ENCODE measurements around the gene TSEN15.

TSEN15 gene

DNA sequence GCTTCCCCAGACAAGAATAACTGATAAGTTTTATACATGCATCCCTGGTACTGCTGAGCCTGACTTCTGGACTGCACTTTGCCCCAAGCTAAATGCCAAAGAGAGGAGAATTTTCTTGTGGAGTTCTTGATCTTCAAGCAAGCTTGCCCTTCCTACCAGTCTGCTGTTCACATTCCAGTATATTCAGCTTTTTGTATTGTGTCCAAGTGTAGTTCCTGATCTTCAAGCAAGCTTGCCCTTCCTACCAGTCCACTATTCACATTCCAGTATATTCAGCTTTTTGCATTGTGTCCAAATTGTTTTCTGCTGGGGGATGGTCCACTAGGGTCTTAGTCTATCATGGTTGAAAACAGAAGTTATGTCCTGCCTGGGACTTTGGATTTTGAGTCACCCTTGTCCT, 894 bp upstream of the TSEN15 start:
- Histone ChIP-seq H2AK5ac (ENCODE audit: low read length) (peak overlapping the region; percentile 77), H4K5ac (ENCODE audit: low read length) (no peak overlapping the region), H3K9ac (ENCODE audit: low read length) (peak overlapping the region; percentile 88), H3K79me2 (ENCODE audit: control insufficient read depth, insufficient read depth, low read length) (peaks cover 2% of the 10 kb centered on the region), H2BK120ac (ENCODE audit: low read depth, low read length) (peak overlapping the region; percentile 93), H2BK15ac (replicated peaks; ENCODE audit: low read depth) (peak overlapping the region; percentile 23), H2BK5ac (ENCODE audit: low read length) (peak overlapping the region; percentile 18), H3K23ac (ENCODE audit: low read length) (no peak overlapping the region), H3K4me3 (ENCODE audit: low read length) (no peak overlapping the region), H3K4me1 (ENCODE audit: control insufficient read depth, low read depth, low read length) (peaks cover 8% of the 10 kb centered on the region), H3K36me3 (ENCODE audit: control insufficient read depth, insufficient read depth, low read length) (no peaks in the 10 kb centered on the region), H3K27me3 (ENCODE audit: insufficient read depth, low read length, poor library complexity) (no peaks in the 10 kb centered on the region), H3K56ac (ENCODE audit: low read length) (peak overlapping the region; percentile 94), H3K4ac (ENCODE audit: low read depth, low read length) (peak overlapping the region; percentile 95), H3K27ac (ENCODE audit: low read depth, low read length) (peak overlapping the region; percentile 94), H4K8ac (ENCODE audit: low read depth, low read length) (peak overlapping the region; percentile 3), H3K4me2 (ENCODE audit: low read length) (no peak overlapping the region), H3K79me1 (ENCODE audit: low read length) (no peaks in the 10 kb centered on the region), H3K18ac (ENCODE audit: low read length) (peak overlapping the region; percentile 53)
- peak; percentile 12 for DNase-seq

DNA sequence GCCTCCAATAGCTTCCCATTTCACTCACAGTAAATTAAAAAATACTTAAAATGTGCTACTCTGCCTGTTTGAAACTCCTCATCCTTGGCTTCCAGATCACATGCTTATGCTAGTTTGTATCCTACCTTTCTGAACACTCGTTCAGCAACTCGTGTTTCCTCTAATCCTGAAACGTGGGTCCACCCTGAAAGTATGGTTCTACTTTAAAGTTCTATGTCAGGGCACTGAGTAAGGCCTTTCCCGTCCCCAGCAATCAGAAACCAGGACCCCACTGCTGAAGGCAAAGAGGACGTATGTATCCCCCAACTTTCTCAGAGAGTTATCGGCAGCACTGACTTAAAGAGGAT, 419 bp upstream of the TSEN15 start:
- peak overlapping the region; percentile 94 for H3K27ac ChIP-seq (ENCODE audit: low read depth, low read length)
- DNase-seq, result no peak
- peak overlapping the region; percentile 93 for H2BK120ac ChIP-seq (ENCODE audit: low read depth, low read length)
- H3K27me3 ChIP-seq (ENCODE audit: insufficient read depth, low read length, poor library complexity), result no peaks in the 10 kb centered on the region
- H3K4me1 ChIP-seq (ENCODE audit: control insufficient read depth, low read depth, low read length), result peaks cover 8% of the 10 kb centered on the region
- WGBS (ENCODE audit: extremely low coverage, insufficient coverage, low lambda C conversion rate), result no CpG with 5 or more reads among the region's 6 CpGs
- peak overlapping the region; percentile 70 for H2BK5ac ChIP-seq (ENCODE audit: low read length)
- peak overlapping the region; percentile 94 for H3K56ac ChIP-seq (ENCODE audit: low read length)
- H2AK5ac ChIP-seq (ENCODE audit: low read length), result peak overlapping the region; percentile 77
- peaks cover 2% of the 10 kb centered on the region for H3K79me2 ChIP-seq (ENCODE audit: control insufficient read depth, insufficient read depth, low read length)
- peak overlapping the region; percentile 88 for H3K9ac ChIP-seq (ENCODE audit: low read length)
- peak overlapping the region; percentile 69 for H3K4me3 ChIP-seq (ENCODE audit: low read length)
- H4K5ac ChIP-seq (ENCODE audit: low read length), result peak overlapping the region; percentile 54
- H3K4me2 ChIP-seq (ENCODE audit: low read length), result peak overlapping the region; percentile 81
- H3K36me3 ChIP-seq (ENCODE audit: control insufficient read depth, insufficient read depth, low read length), result no peaks in the 10 kb centered on the region
- H3K23ac ChIP-seq (ENCODE audit: low read length), result no peak overlapping the region
- H4K8ac ChIP-seq (ENCODE audit: low read depth, low read length), result peak overlapping the region; percentile 3
- no peaks in the 10 kb centered on the region for H3K79me1 ChIP-seq (ENCODE audit: low read length)
- peak overlapping the region; percentile 95 for H3K4ac ChIP-seq (ENCODE audit: low read depth, low read length)
- peak overlapping the region; percentile 53 for H3K18ac ChIP-seq (ENCODE audit: low read length)
- peak overlapping the region; percentile 98 for H2BK15ac ChIP-seq (replicated peaks; ENCODE audit: low read depth)

DNA sequence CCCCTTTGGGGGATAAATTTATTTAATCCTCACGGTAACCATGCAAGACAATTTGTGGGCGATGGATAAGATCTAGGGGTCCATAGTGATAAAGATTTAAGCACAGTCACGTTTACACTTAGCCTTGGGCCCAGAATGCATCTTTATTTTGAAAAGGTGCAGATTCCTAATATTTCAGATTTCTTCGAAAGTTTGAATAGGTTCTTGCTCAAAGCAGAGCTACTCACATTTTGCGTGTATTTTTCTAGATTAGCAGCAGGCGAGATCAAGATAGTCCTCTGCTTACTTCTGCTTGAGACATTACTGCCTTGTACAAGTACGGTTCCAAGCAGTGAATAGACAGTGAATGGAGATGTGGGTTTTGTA, 647 bp downstream of the TSEN15 start:
- Histone ChIP-seq H3K27ac (ENCODE audit: low read depth, low read length) (peak overlapping the region; percentile 94), H2AK5ac (ENCODE audit: low read length) (no peak overlapping the region), H3K23ac (ENCODE audit: low read length) (no peak overlapping the region), H4K8ac (ENCODE audit: low read depth, low read length) (peak overlapping the region; percentile 65), H4K5ac (ENCODE audit: low read length) (no peak overlapping the region), H3K4me2 (ENCODE audit: low read length) (peak overlapping the region; percentile 81), H2BK120ac (ENCODE audit: low read depth, low read length) (no peak overlapping the region), H3K56ac (ENCODE audit: low read length) (peak overlapping the region; percentile 83), H3K4ac (ENCODE audit: low read depth, low read length) (no peak overlapping the region), H3K4me1 (ENCODE audit: control insufficient read depth, low read depth, low read length) (peaks cover 6% of the 10 kb centered on the region), H2BK5ac (ENCODE audit: low read length) (no peak overlapping the region), H3K27me3 (ENCODE audit: insufficient read depth, low read length, poor library complexity) (no peaks in the 10 kb centered on the region), H3K79me2 (ENCODE audit: control insufficient read depth, insufficient read depth, low read length) (peaks cover 2% of the 10 kb centered on the region), H3K79me1 (ENCODE audit: low read length) (no peaks in the 10 kb centered on the region), H3K36me3 (ENCODE audit: control insufficient read depth, insufficient read depth, low read length) (no peaks in the 10 kb centered on the region), H2BK15ac (replicated peaks; ENCODE audit: low read depth) (no peak overlapping the region), H3K9ac (ENCODE audit: low read length) (peak overlapping the region; percentile 88), H3K4me3 (ENCODE audit: low read length) (peak overlapping the region; percentile 42), H3K18ac (ENCODE audit: low read length) (peak overlapping the region; percentile 53)
- no CpG with 5 or more reads among the region's 7 CpGs for WGBS (ENCODE audit: extremely low coverage, insufficient coverage, low lambda C conversion rate)
- no peak for DNase-seq

DNA sequence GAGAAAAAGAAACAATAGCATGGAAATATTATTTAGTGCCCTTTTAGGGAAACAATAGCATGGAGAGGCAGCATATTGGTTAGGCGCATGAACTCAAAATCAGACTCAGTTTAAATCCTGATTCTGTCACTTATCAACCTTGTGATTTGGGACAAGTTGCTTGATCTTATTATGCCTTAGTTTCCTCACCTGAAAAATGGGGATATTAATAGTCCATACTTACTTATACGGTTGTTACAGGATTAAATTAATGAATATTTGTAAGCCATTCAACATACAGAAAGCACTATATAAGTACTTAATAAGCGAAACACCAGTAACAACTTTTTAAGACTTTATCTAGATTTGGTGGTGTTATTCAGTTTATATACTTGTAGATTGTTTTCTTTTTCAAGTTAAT, 1.2 kb downstream of the TSEN15 start:
- H2BK15ac ChIP-seq (replicated peaks; ENCODE audit: low read depth), result no peak overlapping the region
- no peak overlapping the region for H2BK5ac ChIP-seq (ENCODE audit: low read length)
- H3K4me1 ChIP-seq (ENCODE audit: control insufficient read depth, low read depth, low read length), result peaks cover 6% of the 10 kb centered on the region
- no peak for DNase-seq
- no peak overlapping the region for H2AK5ac ChIP-seq (ENCODE audit: low read length)
- peak overlapping the region; percentile 18 for H3K9ac ChIP-seq (ENCODE audit: low read length)
- no peak overlapping the region for H4K8ac ChIP-seq (ENCODE audit: low read depth, low read length)
- H3K56ac ChIP-seq (ENCODE audit: low read length), result no peak overlapping the region
- H3K4me2 ChIP-seq (ENCODE audit: low read length), result no peak overlapping the region
- H3K18ac ChIP-seq (ENCODE audit: low read length), result no peak overlapping the region
- no peaks in the 10 kb centered on the region for H3K36me3 ChIP-seq (ENCODE audit: control insufficient read depth, insufficient read depth, low read length)
- H3K4me3 ChIP-seq (ENCODE audit: low read length), result no peak overlapping the region
- H3K27ac ChIP-seq (ENCODE audit: low read depth, low read length), result no peak overlapping the region
- H3K23ac ChIP-seq (ENCODE audit: low read length), result no peak overlapping the region
- H3K79me2 ChIP-seq (ENCODE audit: control insufficient read depth, insufficient read depth, low read length), result peaks cover 2% of the 10 kb centered on the region
- no peaks in the 10 kb centered on the region for H3K27me3 ChIP-seq (ENCODE audit: insufficient read depth, low read length, poor library complexity)
- no peaks in the 10 kb centered on the region for H3K79me1 ChIP-seq (ENCODE audit: low read length)
- no peak overlapping the region for H4K5ac ChIP-seq (ENCODE audit: low read length)
- no peak overlapping the region for H2BK120ac ChIP-seq (ENCODE audit: low read depth, low read length)
- WGBS (ENCODE audit: extremely low coverage, insufficient coverage, low lambda C conversion rate), result no CpG with 5 or more reads among the region's 3 CpGs
- no peak overlapping the region for H3K4ac ChIP-seq (ENCODE audit: low read depth, low read length)

DNA sequence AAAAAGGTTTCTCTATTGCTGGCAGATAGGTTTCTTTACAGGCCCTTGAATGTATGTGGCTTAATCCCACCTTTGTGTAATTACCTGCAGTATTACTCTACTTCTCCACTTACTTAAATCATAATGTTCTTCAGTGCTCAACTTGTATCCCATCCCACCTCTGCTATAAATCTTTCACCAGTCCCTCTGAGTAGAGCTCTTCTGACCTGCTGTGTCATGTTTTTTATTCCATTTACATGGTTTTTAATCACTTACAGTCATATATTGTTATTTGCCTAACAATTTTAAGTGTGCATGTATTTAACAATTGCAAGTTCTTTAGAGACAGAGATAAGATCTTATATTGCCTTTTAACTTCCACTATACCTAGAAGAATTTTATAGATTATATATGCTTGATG, 2.4 kb downstream of the TSEN15 start:
- Histone ChIP-seq H2BK5ac (ENCODE audit: low read length) (no peak overlapping the region), H3K27me3 (ENCODE audit: insufficient read depth, low read length, poor library complexity) (no peaks in the 10 kb centered on the region), H2BK15ac (replicated peaks; ENCODE audit: low read depth) (no peak overlapping the region), H3K4me3 (ENCODE audit: low read length) (no peak overlapping the region), H4K8ac (ENCODE audit: low read depth, low read length) (no peak overlapping the region), H3K27ac (ENCODE audit: low read depth, low read length) (no peak overlapping the region), H3K9ac (ENCODE audit: low read length) (no peak overlapping the region), H4K5ac (ENCODE audit: low read length) (no peak overlapping the region), H3K4me1 (ENCODE audit: control insufficient read depth, low read depth, low read length) (peaks cover 6% of the 10 kb centered on the region), H3K56ac (ENCODE audit: low read length) (no peak overlapping the region), H3K36me3 (ENCODE audit: control insufficient read depth, insufficient read depth, low read length) (no peaks in the 10 kb centered on the region), H3K4me2 (ENCODE audit: low read length) (no peak overlapping the region), H2BK120ac (ENCODE audit: low read depth, low read length) (no peak overlapping the region), H3K23ac (ENCODE audit: low read length) (no peak overlapping the region), H3K79me2 (ENCODE audit: control insufficient read depth, insufficient read depth, low read length) (peaks cover 2% of the 10 kb centered on the region), H2AK5ac (ENCODE audit: low read length) (no peak overlapping the region), H3K79me1 (ENCODE audit: low read length) (no peaks in the 10 kb centered on the region), H3K18ac (ENCODE audit: low read length) (no peak overlapping the region), H3K4ac (ENCODE audit: low read depth, low read length) (no peak overlapping the region)
- no peak for DNase-seq

DNA sequence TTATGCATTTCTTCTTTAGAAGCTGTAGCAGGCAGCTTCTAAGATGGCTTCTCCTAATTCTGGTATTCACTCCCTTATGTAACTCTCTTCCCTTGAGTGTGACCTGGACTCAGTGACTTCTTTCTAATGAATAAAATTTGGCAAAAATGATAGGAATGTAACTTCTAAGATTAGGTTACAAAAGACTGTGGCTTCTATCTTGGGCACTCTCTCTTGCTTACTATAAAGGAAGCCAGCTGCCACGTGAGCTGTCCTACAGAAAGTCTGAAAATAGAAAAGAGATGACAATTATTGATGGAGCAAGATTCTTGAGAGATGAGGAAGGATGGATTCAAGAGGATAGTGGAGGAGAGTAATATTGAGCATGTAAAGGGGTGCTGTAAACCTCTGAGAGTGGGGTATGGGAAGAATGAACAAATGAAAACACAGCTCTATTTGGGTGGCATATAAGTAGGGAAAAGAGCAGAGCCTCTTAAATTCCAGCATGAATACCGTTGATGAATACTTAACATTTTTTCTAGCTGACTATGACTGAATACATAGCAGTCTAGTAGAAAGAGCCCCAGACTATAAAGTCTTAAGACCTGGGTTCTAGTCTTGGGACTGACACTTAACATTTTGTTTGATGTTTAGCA, 5.5 kb downstream of the TSEN15 start:
- no peak overlapping the region for H3K56ac ChIP-seq (ENCODE audit: low read length)
- peak overlapping the region; percentile 19 for H2BK15ac ChIP-seq (replicated peaks; ENCODE audit: low read depth)
- no peaks in the 10 kb centered on the region for H3K27me3 ChIP-seq (ENCODE audit: insufficient read depth, low read length, poor library complexity)
- no peak overlapping the region for H4K8ac ChIP-seq (ENCODE audit: low read depth, low read length)
- H3K79me2 ChIP-seq (ENCODE audit: control insufficient read depth, insufficient read depth, low read length), result peaks cover 2% of the 10 kb centered on the region
- no peak overlapping the region for H3K18ac ChIP-seq (ENCODE audit: low read length)
- H3K23ac ChIP-seq (ENCODE audit: low read length), result no peak overlapping the region
- H2BK120ac ChIP-seq (ENCODE audit: low read depth, low read length), result no peak overlapping the region
- no peaks in the 10 kb centered on the region for H3K4me1 ChIP-seq (ENCODE audit: control insufficient read depth, low read depth, low read length)
- no peak overlapping the region for H3K9ac ChIP-seq (ENCODE audit: low read length)
- no peak overlapping the region for H3K4ac ChIP-seq (ENCODE audit: low read depth, low read length)
- H3K36me3 ChIP-seq (ENCODE audit: control insufficient read depth, insufficient read depth, low read length), result no peaks in the 10 kb centered on the region
- H3K4me3 ChIP-seq (ENCODE audit: low read length), result no peak overlapping the region
- H3K79me1 ChIP-seq (ENCODE audit: low read length), result peaks cover 2% of the 10 kb centered on the region
- no peak overlapping the region for H2AK5ac ChIP-seq (ENCODE audit: low read length)
- H3K4me2 ChIP-seq (ENCODE audit: low read length), result no peak overlapping the region
- H2BK5ac ChIP-seq (ENCODE audit: low read length), result no peak overlapping the region
- no peak overlapping the region for H3K27ac ChIP-seq (ENCODE audit: low read depth, low read length)
- no peak overlapping the region for H4K5ac ChIP-seq (ENCODE audit: low read length)
- no CpG with 5 or more reads among the region's 2 CpGs for WGBS (ENCODE audit: extremely low coverage, insufficient coverage, low lambda C conversion rate)
- peak; percentile 84 for DNase-seq
